Peyer's patch (tissue), 4 donors: Measurements from ENCODE around the gene BAG1. TPM values are rescaled to one million over a fixed set of nuclear protein-coding genes. Genes with fewer than 3 reads are reported as not detected.

Source experiments
- DNase-seq, 3 donors: peaks; one replicate each; pipeline ENCODE4 v3.0.0-alpha.2; 2017 to 2019
- H3K27ac ChIP-seq, 4 donors: fragments of 200-600 bp; sonication (generic); one replicate each; pipeline ENCODE4 v1.5.1; 2016 to 2019
- H3K27me3 ChIP-seq, 2 donors: fragments of 200-600 bp; sonication (generic); one replicate each; pipeline ENCODE4 v1.5.1; 2019
- H3K36me3 ChIP-seq, 3 donors: fragments of 200-600 bp; sonication (generic); one replicate each; pipeline ENCODE4 v1.5.1; 2016 to 2019
- H3K4me1 ChIP-seq, 4 donors: fragments of 200-600 bp; sonication (generic); one replicate each; pipeline ENCODE4 v1.5.1; 2016 to 2019
- H3K4me3 ChIP-seq, 4 donors: fragments of 200-600 bp; sonication (generic); 1 replicate in 3 of 4; 2 replicates in 1 of 4; pipeline ENCODE4 v1.5.1; 2016 to 2019; ENCODE audit warnings: mild to moderate bottlenecking in 1 of 4
- H3K9me3 ChIP-seq, 4 donors: fragments of 200-600 bp; sonication (generic); one replicate each; pipeline ENCODE4 v1.5.1; 2016 to 2019; ENCODE audit warnings: mild to moderate bottlenecking in 1 of 4
- POLR2A ChIP-seq, 2 donors: fragments of 450-650 bp; IDR thresholded peaks; one replicate each; pipeline ENCODE4 v1.5.1; 2017; ENCODE audit warnings: antibody characterized with exemption in 2 of 2, mild to moderate bottlenecking in 2 of 2, moderate library complexity in 2 of 2
- total RNA-seq, 4 donors: library from RNA; depleted of rRNA; stranded (reverse); fragments of >200 nt; gene quantifications; one replicate each; pipeline ENCODE4 v1.1.0, GENCODE V29; 2016
- TF ChIP-seq, protein P1 (sequence below), 6 experiments: fragments of 450-650 bp in 4 of 6; fragments of 200-600 bp in 2 of 6; sonication (generic) in 1 of 6; IDR thresholded peaks; one replicate each; pipeline ENCODE4 v1.5.1; 2017 to 2019; ENCODE audit warnings: antibody characterized with exemption in 6 of 6, mild to moderate bottlenecking in 3 of 6, moderate library complexity in 1 of 6

Gene BAG1
- total RNA-seq, 4 donors from 2014 or later: 36.2 to 61.1 (median 56.4) TPM

DNA sequence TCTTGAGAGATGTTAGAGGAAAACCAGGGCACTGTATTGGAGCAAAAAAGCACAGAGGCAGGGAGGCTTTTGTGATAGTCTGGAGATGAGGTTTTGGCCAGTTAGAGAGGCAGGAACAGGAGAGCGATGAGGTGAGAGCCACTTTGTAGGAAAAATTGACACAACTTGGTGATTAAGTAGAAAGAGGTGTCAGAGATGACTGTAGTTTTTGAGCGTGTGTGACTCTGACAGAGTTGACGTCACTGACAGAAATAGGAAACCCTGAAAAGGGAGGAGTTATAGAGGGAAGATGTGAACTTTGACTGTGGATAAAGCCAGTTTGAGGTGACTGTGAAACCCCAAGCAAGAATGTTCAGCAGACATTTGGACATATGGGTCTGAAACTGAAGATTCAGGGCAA, 41.5 kb upstream of the BAG1 start:
- peaks cover 0 to 98% (median 3%) of the 10 kb centered on the region in 3 donors for H3K36me3 ChIP-seq
- TF ChIP-seq, protein P1, sequence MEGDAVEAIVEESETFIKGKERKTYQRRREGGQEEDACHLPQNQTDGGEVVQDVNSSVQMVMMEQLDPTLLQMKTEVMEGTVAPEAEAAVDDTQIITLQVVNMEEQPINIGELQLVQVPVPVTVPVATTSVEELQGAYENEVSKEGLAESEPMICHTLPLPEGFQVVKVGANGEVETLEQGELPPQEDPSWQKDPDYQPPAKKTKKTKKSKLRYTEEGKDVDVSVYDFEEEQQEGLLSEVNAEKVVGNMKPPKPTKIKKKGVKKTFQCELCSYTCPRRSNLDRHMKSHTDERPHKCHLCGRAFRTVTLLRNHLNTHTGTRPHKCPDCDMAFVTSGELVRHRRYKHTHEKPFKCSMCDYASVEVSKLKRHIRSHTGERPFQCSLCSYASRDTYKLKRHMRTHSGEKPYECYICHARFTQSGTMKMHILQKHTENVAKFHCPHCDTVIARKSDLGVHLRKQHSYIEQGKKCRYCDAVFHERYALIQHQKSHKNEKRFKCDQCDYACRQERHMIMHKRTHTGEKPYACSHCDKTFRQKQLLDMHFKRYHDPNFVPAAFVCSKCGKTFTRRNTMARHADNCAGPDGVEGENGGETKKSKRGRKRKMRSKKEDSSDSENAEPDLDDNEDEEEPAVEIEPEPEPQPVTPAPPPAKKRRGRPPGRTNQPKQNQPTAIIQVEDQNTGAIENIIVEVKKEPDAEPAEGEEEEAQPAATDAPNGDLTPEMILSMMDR (IDR thresholded peaks at IDR 0.05): no peak
- TF ChIP-seq POLR2A (IDR thresholded peaks at IDR 0.05): no peak
- DNase-seq: no peak
- no peak overlapping the region for H3K4me3 ChIP-seq
- no peaks in the 10 kb centered on the region for H3K27me3 ChIP-seq
- no peaks in the 10 kb centered on the region for H3K4me1 ChIP-seq
- no peaks in the 10 kb centered on the region for H3K9me3 ChIP-seq
- H3K27ac ChIP-seq: no peak overlapping the region

- peaks cover 0 to 2% (median 0%) of the 10 kb centered on the region in 4 donors for H3K4me1 ChIP-seq
- TF ChIP-seq, protein P1 (IDR thresholded peaks at IDR 0.05): no peak
- TF ChIP-seq POLR2A (IDR thresholded peaks at IDR 0.05): no peak
Measured at GRCh38 chr9:33304362-33304761, 39.9 kb upstream of the BAG1 start.

DNA sequence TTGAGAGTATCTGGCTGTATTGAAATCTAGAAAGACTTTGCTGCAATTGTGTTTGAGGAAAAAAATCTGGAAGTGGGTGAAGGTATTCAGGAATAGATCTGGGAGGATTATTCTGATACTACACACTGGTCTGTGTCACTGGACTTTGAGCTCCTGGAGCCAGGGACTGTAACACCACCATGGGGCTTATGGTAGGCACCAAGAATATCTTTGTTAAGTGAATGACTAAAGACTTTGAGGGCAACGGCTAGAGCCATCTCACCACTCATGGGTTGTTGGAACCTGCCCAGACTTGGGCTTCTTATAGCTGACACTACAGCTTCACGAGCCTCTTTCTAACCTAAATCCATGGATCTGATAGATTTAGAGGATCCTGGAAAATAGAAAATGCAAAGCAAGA, 36.0 kb upstream of the BAG1 start:
- no peak for TF ChIP-seq POLR2A (IDR thresholded peaks at IDR 0.05)
- TF ChIP-seq, protein P1 (IDR thresholded peaks at IDR 0.05): no peak
- Histone ChIP-seq H3K4me3 (no peak overlapping the region), H3K4me1 (peaks cover 0 to 39% (median 16%) of the 10 kb centered on the region in 4 donors), H3K27me3 (no peaks in the 10 kb centered on the region), H3K9me3 (no peaks in the 10 kb centered on the region), H3K27ac (no peak overlapping the region), H3K36me3 (peaks cover 0 to 86% (median 3%) of the 10 kb centered on the region in 3 donors)
- DNase-seq: peak in 1 of 3 donors; percentile 57

More at GRCh38 chr9:33304362-33304761, 39.9 kb upstream of the BAG1 start:
- peaks cover 0 to 97% (median 3%) of the 10 kb centered on the region in 3 donors for H3K36me3 ChIP-seq
- DNase-seq: no peak
- H3K4me3 ChIP-seq: no peak overlapping the region
- H3K27me3 ChIP-seq: no peaks in the 10 kb centered on the region
- no peaks in the 10 kb centered on the region for H3K9me3 ChIP-seq
- H3K27ac ChIP-seq: no peak overlapping the region

DNA sequence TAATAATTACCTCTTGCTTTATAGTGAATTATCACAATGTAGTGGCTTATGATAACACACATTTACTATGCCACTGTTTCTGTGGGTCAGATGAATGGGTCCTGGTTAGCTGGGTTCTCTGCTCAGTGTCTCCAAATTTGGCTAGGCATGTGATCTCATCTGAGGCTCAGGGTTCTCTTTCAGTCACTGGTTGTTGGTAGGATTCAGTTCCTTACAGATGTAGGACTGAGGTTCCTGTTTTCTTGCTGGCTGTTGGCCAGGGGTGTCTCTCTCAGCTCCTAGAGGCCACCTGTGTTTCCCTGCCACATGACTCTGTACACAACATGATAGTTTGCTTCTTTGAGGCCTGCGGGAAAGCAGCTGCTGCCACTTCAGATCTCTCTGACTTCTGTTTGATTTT, 32.9 kb upstream of the BAG1 start:
- peaks cover 0 to 67% (median 20%) of the 10 kb centered on the region in 4 donors for H3K4me1 ChIP-seq
- H3K9me3 ChIP-seq: no peaks in the 10 kb centered on the region
- no peak overlapping the region for H3K4me3 ChIP-seq
- peak overlapping the region; percentile 28 to 71 (median 42) for H3K27ac ChIP-seq
- H3K27me3 ChIP-seq: no peaks in the 10 kb centered on the region
- TF ChIP-seq POLR2A (IDR thresholded peaks at IDR 0.05): no peak
- TF ChIP-seq, protein P1 (IDR thresholded peaks at IDR 0.05): no peak
- H3K36me3 ChIP-seq: peaks cover 0 to 62% (median 0%) of the 10 kb centered on the region in 3 donors
- peak; percentile 56 to 90 (median 84) for DNase-seq

- DNase-seq: no peak
- Histone ChIP-seq H3K9me3 (no peaks in the 10 kb centered on the region), H3K4me1 (peaks cover 0 to 81% (median 31%) of the 10 kb centered on the region in 4 donors), H3K27me3 (no peaks in the 10 kb centered on the region), H3K36me3 (peaks cover 0 to 48% (median 0%) of the 10 kb centered on the region in 3 donors), H3K27ac (peak overlapping the region in 2 of 4 donors; percentile 51 to 71), H3K4me3 (no peak overlapping the region)
- no peak for TF ChIP-seq POLR2A (IDR thresholded peaks at IDR 0.05)
- TF ChIP-seq, protein P1 (IDR thresholded peaks at IDR 0.05): no peak
Measured at GRCh38 chr9:33295571-33295970, 31.1 kb upstream of the BAG1 start.
